ENCODE results near the gene PRORP.
A peak's percentile ranks its signal among the peaks of the same experiment; 100 is the strongest.
"Not testable (repeated sequence)": the region's sequence is repeated elsewhere in the genome, so short reads cannot be mapped to it uniquely, and the experiment has no call there.

PRORP gene

GRCh38 chr14:35121887-35122695 is at the start of gene PRORP, which contains the start of gene PPP2R3C:
Gene PRORP, plus strand, starts transcription at chr14:35122552. Its CDS starts 694 bp downstream, at chr14:35123246.
Gene PPP2R3C, minus strand, starts transcription at chr14:35121990. Its CDS starts 31 bp downstream, at chr14:35121959.
- DNase-seq (ENCODE audit: low spot score): peak; percentile 98

- DNase-seq (ENCODE audit: low spot score): no peak
These were observed 48.9 kb upstream of the PRORP start for GRCh38 chr14:35073486-35073885.

GRCh38 chr14:35078082-35078481 is 44.3 kb upstream of the PRORP start:
- no peak for DNase-seq (ENCODE audit: low spot score)

GRCh38 chr14:35079742-35080141 is 42.6 kb upstream of the PRORP start:
- no peak for DNase-seq (ENCODE audit: low spot score)

GRCh38 chr14:35083530-35084150 is 38.7 kb upstream of the PRORP start:
- no peak for DNase-seq (ENCODE audit: low spot score)

GRCh38 chr14:35085441-35085840 is 36.9 kb upstream of the PRORP start:
- no peak for DNase-seq (ENCODE audit: low spot score)

GRCh38 chr14:35088514-35088913 is 33.8 kb upstream of the PRORP start:
- DNase-seq (ENCODE audit: low spot score): no peak

- not testable (repeated sequence) for DNase-seq (ENCODE audit: low spot score)
These were observed 27.7 kb upstream of the PRORP start for GRCh38 chr14:35094645-35095044.

GRCh38 chr14:35107866-35108265 is 14.5 kb upstream of the PRORP start:
- DNase-seq (ENCODE audit: low spot score): no peak

- no peak for DNase-seq (ENCODE audit: low spot score)
These were observed 9.7 kb upstream of the PRORP start for GRCh38 chr14:35112641-35113040.

- DNase-seq (ENCODE audit: low spot score): no peak
These were observed 8.9 kb upstream of the PRORP start for GRCh38 chr14:35113308-35113950.

GRCh38 chr14:35114036-35114435 is 8.3 kb upstream of the PRORP start:
- DNase-seq (ENCODE audit: low spot score): no peak

- DNase-seq (ENCODE audit: low spot score): no peak
These were observed 6.1 kb upstream of the PRORP start for GRCh38 chr14:35116242-35116641.

- DNase-seq (ENCODE audit: low spot score): no peak
These were observed 5.2 kb upstream of the PRORP start for GRCh38 chr14:35117112-35117511.

- no peak for DNase-seq (ENCODE audit: low spot score)
These were observed 1.1 kb upstream of the PRORP start for GRCh38 chr14:35121026-35121886.

- no peak for DNase-seq (ENCODE audit: low spot score)
These were observed 490 bp downstream of the PRORP start for GRCh38 chr14:35122696-35123387.

GRCh38 chr14:35123388-35123703 is 994 bp downstream of the PRORP start:
- no peak for DNase-seq (ENCODE audit: low spot score)

- DNase-seq (ENCODE audit: low spot score): no peak
These were observed 1.8 kb downstream of the PRORP start for GRCh38 chr14:35124127-35124526.

- no peak for DNase-seq (ENCODE audit: low spot score)
These were observed 11.4 kb downstream of the PRORP start for GRCh38 chr14:35133542-35134328.

GRCh38 chr14:35134329-35135123 is 12.2 kb downstream of the PRORP start:
- DNase-seq (ENCODE audit: low spot score): no peak
